T1000 (cell line): ENCODE measurements around the gene LAMA4.

ENCODE experiments used
- DNase-seq: peaks from one replicate; lab custom pipeline; 2025; ENCODE audit warnings: mixed read lengths; lab: John Stamatoyannopoulos, UW

LAMA4 gene

DNA sequence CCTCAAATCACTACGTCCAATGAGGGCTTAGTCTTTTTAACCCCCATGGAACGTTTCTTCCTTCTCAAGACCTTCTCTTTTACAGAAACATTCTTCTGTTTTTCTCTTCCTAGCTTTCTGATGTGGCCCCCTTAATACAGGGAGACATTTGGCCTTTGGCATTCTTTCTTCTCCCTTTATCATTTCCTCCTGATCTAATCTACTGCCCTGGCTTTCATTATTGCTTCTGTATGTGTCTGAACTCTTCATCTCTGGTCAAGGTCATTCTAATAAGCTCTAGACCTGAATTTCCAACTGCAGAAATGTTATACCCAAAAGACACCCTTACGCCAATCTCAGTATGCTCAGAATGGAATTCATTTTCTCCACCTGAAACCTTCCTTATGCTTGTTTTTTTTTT lies 18.4 kb upstream of the LAMA4 start:
- no peak for DNase-seq

DNA sequence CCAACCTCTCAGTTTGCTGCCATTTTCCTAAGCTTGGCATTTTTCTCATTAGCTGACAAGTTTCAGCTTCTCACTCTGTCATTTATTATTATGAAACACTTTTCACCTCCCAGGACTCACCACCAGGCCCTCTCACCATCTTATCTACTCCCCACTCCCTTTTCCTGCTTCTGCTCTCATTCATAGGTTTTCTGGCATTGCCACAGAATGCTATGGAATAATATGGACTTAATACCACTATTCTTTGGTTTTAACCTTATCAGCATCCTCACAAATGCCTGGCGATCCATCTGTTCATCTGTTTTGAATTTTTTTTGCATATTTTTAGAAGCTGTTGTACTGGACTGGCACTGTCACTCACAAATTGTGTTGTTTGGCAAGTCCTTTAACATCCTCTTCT lies 16.4 kb upstream of the LAMA4 start:
- DNase-seq = no peak

DNA sequence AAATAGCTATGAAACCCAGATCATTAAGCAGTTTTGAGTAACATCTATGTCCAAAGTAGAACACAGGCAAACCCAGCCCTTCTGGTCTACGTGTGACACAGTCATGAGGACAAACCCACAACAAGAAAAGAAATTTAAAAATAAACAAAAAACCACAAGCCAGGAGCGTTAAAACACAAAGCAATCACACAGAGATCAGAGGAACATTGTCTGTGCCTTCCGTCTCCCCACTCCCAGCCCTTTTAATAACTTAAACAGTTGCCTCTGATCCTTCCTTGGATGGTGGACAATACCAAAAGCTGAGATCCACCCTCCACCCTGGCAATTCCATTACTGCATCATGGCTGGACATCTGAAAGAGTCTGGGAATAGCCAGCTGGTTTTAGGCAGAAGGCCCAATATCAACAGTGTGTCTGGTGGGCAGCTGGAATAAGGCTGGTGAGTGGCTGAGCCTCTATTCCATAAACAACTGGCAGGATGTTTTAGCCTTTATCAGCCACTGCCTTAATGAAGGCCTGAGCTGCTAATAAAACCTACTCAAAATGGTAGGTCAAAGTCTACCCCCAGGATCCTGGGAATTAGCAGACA lies 15.7 kb upstream of the LAMA4 start:
- no peak for DNase-seq

DNA sequence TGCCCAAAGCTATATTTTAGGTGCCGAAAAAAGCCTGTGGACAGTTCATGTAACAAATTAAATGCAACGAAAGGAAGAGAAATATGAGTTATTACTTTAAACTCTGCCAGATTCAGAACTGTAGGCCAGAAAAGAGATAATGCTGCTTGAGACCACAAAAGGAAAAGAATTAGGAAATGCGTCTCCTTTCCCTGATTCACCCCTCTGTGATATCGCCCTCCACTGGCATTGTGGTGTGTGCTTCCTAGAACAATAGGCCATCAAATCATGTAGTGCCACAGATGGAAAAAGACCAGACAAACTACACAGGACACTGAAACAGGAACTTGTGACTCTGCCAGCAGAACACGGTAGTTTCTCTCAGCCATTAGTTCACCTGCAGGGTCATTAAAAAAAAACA lies 14.7 kb upstream of the LAMA4 start:
- DNase-seq = no peak

DNA sequence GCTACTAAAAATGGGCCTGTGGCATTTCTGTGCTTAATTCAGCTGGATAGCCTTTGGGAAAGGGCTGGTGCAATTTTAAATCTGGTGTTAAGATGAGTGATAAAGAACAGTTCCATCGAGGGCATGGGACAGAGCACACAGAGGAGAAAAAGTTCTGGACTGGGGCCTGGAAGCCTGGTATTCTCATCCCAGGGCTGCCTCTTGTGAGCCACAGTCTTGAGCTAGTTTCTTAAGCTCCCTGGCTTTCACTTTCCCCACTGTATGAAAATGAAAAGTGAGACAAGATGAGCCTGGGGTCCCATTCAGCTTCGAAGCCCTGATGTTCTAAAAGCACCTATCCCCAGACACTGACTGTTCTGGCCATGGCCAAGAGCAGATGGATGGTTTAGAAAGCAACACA lies 14.3 kb upstream of the LAMA4 start:
- DNase-seq = no peak

DNA sequence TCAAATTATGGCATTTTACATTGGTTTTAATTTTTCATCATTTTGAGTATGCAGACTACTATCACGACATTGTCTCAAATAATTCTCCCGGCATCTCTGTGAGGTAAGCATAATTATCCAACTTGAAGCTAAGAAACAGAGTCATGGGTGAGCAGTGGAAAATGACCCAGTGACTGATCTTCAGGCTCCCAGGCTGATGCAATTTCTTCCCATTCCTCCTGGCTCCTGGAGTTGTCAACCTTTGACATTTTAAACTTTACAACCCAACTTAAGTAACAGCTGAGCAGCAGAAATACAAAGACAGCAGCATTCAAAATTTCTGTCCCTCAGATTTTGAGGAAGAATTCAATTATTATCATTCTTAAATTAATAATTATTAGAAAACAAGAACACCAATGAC lies 13.7 kb upstream of the LAMA4 start:
- DNase-seq = no peak

DNA sequence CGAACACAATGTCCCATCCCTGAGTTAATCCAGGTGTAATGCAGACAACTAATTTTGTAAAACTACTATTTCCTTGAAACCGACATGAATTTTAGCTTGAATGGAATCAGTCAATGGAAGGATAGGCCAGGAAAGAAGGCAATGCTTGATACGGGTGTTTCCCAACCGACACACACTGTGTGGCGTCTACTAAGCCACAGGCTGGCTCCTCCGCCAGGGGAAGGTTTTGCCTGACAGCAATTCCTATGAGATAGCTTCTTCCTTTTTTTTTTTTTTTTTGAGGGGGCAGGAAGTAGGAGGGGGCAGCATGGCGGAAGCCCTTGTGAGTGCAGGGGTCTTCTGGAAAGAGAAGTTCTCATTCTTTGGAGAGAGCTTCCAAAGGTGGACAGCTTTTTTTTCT lies 12.0 kb upstream of the LAMA4 start:
- DNase-seq = no peak

DNA sequence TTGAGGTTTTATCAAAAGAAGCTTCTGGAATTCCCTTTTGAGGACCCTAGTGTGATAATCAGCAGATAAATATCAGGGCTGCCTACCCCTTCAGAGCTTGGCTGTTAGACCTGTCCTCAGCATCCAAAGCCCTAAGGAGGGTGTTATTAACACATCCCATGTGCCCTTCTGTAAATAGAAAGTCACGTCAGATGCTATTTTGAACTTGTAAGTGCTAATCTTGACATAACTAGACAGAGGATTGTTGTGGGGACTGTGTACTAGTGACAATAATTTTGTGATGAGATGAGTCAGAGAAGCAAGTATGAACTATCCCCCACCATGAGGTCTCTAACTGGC lies 4.9 kb upstream of the LAMA4 start:
- DNase-seq = no peak

DNA sequence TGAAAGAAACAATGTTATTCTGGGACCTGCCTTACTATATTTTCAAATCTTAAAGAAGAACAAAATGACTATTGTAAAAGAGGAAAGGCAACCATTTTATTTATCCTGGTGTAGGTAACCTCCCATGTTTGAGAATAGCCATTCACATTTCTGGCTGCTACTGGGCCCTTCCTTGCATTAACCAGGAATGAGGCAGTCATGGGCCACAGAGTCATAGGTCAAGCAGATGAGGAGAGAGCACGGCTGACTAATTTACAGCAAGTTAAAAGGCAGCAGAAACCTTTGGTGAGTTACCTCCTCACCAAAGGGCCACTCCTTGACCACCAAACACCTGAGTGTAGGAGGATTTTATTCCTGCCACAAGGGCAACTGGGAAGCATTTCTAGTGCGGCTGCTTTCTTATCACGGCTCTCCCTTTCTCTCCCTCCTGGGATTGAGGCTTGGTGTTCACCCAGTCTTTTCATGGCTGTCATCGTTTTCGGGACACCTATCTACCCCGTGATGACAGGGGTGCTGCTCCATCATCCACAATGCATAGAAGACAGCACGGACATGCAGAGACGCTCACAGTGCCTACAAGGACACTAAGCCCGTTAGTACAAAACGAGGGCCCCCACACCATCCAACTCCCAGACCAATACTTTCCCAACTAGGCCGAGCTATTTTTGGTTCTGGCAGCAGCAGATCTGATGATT lies 4.4 kb upstream of the LAMA4 start:
- DNase-seq = no peak

DNA sequence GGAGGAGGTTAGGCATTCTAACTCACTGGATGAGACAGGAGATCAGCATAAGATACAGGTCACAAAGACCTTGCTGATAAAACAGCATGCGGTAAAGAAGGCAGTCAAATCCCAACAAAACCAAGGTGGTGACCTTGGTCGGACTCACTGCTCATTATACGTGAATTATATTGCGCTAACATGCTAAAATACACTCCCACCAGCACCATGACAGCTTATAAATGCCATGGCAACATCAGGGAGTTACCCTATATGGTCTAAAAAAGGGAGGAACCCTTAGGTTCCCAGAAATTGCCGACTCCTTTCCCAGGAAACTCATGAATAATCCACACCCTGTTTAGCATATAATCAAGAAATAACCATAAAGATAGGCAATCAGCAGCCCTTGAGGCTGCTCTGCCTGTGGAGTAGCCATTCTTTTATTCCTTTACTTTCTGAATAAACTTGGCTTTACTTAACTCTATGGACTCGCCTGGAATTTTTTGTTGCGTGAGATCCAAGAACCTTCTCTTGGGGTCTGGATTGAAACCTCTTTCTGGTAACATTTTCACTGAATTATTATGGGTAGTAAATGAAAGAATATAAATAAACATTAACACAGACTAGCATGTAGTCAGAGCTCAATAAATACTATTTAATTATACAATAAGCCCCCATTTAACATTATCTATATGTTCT lies 3.0 kb upstream of the LAMA4 start:
- no peak for DNase-seq

DNA sequence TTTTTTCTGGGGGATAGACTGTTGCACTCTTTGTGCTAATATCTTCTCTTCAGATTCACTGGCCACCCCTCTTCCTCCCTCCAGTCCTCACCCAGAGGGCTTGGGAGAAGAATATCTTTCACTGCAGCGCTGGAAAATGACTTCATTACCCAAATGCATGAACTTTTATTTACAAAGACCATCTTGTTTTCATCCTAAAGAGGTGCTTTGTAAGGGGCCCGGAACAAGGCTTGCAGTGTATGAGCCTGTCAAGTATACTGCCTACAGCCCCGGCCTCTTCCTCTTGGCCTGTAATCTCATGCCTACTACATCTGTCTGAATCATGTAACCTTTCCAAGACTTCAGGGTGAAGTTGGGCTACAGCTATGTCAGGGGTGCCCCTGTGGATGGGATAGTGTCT lies 554 bp upstream of the LAMA4 start:
- no peak for DNase-seq

DNA sequence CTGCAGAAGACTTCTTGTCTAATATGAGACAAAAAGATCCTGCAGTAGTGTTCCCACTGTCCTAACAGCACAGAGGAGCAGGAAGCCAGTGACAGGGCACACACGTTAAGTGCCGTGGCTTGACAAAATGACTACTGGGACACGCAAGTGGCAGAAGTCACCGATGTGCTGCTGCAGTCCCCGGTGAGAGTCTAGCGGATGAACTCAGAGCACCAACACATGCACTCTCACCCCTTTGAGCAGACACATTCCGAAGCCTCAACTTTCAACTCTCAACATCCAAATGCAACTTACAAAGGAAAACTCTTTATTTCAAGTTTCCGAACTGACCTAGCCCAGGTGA lies 898 bp downstream of the LAMA4 start:
- DNase-seq = no peak

DNA sequence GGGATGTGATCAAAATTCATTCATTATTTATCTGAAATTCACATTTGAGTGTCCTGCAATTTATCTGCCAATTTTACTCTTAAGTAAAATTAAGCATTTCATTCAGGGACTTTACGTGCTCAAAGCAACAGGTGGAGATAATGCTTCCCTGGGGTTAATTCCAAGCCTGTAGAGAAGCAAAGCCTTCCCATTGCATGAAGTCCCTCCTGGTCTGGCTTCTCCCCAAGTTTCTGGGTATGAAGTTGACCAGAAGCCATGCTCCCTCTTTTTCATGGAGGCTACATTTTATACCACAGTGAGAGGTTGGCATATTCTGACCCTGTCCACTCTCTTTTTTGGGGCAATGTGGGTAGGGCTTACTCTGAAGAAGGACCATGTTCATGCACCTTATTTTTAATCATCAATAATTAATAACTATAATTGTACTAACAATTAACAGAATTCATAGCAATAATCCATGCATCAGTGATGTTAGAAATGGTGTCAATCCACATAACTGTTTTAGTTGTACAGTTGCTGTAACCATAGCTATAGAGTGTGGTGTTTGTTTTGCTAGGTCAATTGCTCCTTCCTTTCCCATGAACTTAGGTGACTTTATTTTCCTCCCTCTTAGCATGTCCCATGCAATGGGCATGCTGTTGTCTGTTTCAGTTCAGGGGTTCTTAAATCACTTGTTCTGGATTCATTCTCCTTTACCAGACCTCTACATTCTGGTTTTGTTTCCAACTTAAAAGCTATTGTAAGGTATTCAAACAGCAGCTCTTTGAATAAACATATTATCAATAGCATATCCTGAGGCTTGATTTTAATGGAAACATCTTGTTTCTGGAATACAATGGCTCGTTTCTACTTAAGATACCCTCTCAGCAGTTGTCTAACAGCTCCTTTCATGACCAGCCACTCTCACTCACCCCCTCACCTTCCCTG lies 1.5 kb downstream of the LAMA4 start:
- no peak for DNase-seq

DNA sequence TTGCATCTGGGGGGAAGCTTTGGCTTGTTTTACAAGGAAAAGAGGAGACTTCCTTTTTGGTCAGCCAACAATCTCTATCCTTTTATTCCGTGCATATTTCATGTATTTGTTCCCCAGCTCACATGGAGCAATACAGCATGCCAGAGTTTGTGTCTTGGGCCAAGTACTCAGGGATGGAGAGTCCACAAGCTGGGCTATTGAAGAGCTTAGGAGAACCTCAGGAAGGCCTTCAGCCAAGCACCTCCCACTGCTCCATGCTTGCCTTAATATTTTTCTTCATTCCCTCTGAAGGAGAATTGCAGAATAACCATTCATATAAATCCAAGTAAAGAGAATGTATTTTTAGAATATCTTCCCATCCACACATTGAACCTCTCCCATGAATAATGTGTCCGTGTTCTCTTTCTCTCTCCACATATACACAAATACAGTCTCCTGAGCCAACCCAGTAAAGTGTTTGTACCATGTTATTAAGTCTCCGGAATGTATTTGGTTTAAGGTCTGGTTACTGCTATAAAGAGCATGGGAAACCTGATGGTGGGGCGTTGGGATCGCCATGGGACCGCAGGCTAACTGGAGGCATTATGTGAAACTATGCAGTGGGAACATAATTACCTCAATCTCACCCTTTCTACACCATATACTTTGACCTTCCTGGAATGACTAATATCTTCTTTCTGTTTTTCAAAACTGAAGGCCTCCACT lies 3.0 kb downstream of the LAMA4 start:
- DNase-seq = no peak

DNA sequence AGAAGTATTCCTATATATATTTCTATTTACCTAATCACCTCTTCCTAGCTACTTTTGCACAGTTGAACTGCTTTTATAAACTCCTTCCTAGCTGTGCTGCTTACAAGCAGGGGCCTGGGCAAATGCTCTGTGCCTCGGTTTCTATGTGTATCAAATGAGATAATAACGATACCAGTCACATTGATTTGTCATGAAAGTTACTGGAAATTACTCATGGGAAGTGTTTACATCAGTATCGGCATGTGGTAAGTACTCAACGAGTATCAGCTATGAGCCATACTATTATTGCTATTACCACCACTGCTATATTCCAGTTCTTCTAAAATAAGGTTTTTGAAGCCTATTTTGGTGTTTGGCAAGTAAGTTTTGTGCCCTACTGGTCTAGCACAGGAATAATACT lies 4.9 kb downstream of the LAMA4 start:
- DNase-seq = no peak

DNA sequence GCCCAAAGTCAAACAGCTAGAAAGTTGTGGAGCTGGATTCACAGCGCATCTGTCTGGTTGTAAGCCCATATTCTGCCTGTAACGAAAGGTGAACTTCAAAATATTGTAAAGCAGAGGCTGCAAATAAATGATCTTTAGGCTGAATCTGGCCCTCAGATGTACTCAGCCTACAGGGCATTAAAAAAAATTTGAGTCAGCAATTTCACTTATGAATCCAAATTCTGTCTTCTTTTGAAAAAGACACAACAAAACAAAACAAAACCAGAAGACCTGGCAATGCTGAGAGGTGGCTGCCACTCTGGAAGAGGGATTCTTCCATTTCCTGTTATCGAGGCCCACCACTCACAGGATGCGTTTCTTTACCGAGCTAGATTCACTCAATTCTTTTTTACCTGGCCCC lies 7.1 kb downstream of the LAMA4 start:
- DNase-seq = no peak

DNA sequence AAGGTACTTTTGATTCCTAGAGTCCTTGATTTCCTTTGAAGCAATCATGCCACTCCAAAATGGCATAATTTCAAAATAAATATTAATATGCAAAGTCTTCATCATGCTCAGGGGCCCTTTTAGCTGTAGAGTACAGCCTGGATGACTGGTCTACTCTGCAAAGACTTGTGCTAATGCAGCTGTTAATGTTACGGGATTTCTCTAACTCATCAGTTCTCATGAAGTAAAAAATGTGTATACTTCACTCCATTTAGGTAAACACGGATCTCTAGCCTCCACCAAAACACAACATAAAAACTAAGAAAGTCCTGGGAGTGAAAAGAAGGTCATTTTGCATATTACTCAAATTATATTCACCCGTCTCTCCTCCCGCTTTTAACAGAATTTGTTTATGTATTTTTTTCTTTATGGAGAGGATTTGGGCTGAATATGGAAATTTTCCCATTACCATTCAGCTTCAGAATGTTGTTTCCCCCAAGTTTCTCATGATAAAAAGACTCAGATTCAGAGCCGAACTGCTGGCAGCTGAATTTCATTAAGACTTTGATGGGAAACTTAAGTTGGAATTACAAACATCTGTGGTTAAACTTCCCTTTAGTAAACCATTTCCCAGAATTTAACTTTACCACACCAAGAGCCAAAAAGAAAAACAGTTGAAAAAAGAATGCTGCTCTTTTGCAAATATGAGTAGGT lies 8.7 kb downstream of the LAMA4 start:
- no peak for DNase-seq

DNA sequence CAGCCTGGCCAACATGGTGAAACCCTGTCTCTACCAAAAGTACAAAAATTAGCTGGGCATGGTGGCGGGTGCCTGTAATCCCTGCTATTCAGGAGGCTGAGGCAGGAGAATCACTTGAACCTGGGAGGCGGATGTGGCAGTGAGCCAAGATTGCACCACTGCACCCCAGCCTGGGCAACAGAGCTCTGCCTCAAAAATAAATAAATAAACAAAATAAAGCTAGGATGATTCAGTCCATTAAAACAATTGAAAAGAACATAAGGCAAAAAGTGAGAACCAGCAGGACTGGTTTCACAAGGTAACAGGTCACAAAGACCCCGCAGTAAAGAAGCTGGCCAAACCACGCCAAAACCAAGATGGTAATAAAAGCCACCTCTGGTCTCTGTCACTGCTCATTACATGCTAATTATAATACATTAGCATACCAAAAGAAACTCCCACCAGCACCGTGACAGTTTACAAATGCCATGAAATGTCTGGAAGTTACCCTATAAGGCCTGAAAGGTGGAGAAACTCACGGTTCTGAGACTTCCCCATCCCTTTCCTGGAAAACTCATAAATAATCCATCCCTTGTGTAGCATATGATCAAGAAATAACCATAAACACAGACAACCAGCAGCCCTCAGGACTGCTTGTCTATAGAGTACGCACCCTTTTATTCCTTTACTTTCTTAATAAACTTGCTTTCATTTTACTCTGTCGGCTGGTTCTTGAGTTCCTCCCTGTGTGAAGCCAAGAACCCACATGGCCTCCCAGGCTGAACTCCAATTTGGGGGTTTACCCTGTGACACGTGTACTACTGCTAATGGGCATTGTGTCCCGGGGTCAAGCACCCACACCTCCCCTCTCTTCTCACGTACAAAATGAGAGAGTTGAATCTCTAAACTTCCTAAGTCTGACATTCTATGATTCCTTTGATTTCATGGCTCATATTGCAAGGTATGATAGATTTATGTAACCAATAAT lies 10.2 kb downstream of the LAMA4 start:
- DNase-seq = no peak

DNA sequence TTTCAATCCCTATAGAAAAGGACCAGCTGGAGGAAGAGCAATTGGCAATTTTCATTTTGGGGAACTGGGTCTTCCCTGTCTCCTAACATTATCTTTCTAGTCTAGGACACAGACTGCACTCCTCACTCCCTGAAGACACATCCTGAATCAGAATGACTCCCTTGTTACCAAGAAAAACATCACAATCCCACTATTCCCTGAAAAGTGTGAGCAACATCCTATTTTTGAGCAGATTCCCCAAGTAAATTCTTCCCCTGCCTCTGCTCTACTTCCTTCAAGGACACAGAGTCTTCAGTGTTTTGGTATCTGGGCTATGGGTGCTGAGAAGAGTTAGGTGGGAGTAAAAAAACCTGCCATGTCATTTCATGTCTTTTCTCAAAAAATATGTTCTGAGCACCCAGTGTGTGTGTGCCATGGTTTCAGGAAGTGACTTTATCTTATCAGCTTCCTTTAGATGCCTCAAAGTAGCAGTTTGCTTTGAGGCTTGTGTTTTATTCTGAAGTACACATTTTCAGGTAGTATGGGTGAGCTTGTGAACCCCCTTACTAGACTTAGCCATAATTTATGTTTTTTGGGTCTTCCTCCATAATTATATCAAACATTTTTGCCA lies 12.4 kb downstream of the LAMA4 start:
- DNase-seq = no peak

DNA sequence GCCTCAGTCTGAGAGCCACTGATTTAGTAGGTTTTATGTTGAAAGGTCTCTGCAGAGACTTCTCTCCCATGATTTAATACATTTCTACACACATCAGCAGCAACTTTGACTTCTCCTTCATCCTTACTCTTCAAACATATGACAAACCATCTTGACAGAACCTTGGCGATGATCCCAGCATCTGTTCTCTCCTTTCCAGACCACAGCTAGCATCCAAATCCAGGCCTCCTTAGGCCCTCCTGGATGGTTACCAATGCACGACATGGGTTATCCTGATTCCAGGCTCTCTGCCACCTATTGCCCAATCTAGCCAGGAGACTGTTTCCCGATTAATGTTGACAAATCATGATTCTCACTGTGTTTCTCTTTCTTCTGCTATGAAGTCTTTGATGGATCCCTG lies 16.8 kb downstream of the LAMA4 start:
- DNase-seq = no peak
